Mucosa of descending colon (tissue), 3 donors: ENCODE measurements around the gene SCNN1B. TPM values are rescaled to one million over a fixed set of nuclear protein-coding genes. Genes with fewer than 3 reads are reported as not detected.

Source experiments
- ATAC-seq: fragments of 200-7000 bp; cut with Tn5 transposase; one replicate; pipeline ENCODE4 v1.9.1; 2020; ENCODE audit warnings: mild to moderate bottlenecking, moderate library complexity
- DNase-seq, 3 donors: peaks; one replicate each; pipeline ENCODE4 v3.0.0-alpha.2; 2020
- H3K36me3 ChIP-seq: fragments of 200-600 bp; one replicate; pipeline ENCODE4 v1.8.0; 2021; ENCODE audit warnings: low read depth, mild to moderate bottlenecking
- H3K4me1 ChIP-seq: fragments of 200-600 bp; one replicate; pipeline ENCODE4 v1.8.0; 2021; ENCODE audit warnings: low read depth, mild to moderate bottlenecking
- H3K4me3 ChIP-seq: fragments of 200-600 bp; one replicate; pipeline ENCODE4 v1.8.0; 2021; ENCODE audit warnings: mild to moderate bottlenecking
- H3K9me3 ChIP-seq: fragments of 200-600 bp; one replicate; pipeline ENCODE4 v1.8.0; 2021; ENCODE audit warnings: mild to moderate bottlenecking
- CTCF ChIP-seq: fragments of 200-600 bp; IDR thresholded peaks from one replicate; pipeline ENCODE4 v1.8.0; 2022; ENCODE audit warnings: antibody characterized with exemption, mild to moderate bottlenecking
- intact Hi-C, 2 donors: fragments of 100-400 bp; cut with DNase I in 1 of 2; cut with micrococcal nuclease in 1 of 2; formaldehyde crosslinking; loops; one replicate each; pipeline versions ENCODE4 v1.11.0 to v1.11.1; 2022; cut with DNase I, micrococcal nuclease
- total RNA-seq, 3 donors: library from RNA; stranded (reverse); fragmentation: NEBNext Ultra II Directional in 2 of 3; extraction: Animal tissue kit (Norgen Biotek cat#: 25700) in 2 of 3; gene quantifications; one replicate each; pipeline versions ENCODE4 v1.2.1 to v1.2.4, GENCODE V29; 2021 to 2023
- donor health status: DM: no; HTN: no; CAD: no; lungs with moderate emphysema.
- donor health status: DM: no; HTN: no; CAD: no.
- donor health status: DM: no; HTN: yes; CAD: no.

The SCNN1B gene
- total RNA-seq, 3 donors from 2014 or later, result 164 to 452 (median 204) TPM

GRCh38 chr16:23274968-23275367 is 27.1 kb upstream of the SCNN1B start:
- no peak for TF ChIP-seq CTCF
- DNase-seq, result no peak
- H3K36me3 ChIP-seq, result no peaks in the 10 kb centered on the region
- H3K4me3 ChIP-seq, result no peak overlapping the region
- no peaks in the 10 kb centered on the region for H3K4me1 ChIP-seq
- peak; percentile 82 for ATAC-seq
- intact Hi-C loops, result no loop called here
- no peaks in the 10 kb centered on the region for H3K9me3 ChIP-seq

DNA sequence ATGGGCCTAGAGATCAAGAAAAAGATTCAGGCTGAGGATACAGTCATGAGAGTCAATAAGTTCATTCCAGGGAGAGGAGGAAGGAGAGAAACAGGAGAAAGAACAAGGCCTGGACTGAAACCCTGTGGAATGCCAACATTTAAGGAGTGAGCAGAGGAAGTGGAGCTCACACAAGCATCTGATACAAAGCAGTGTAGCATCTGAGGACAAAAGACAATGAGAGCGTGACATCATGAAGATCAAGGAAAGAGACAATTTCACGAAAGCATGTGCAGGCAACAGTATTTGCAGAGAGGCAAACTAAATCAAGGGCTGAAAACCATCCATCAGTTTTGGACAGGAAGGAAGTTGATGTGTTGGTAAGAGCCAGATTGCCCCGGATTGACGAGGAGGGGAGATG is 25.3 kb upstream of the SCNN1B start:
- no peaks in the 10 kb centered on the region for H3K36me3 ChIP-seq
- intact Hi-C loops, result no loop called here
- DNase-seq, result no peak
- H3K4me3 ChIP-seq, result no peak overlapping the region
- TF ChIP-seq CTCF, result no peak
- H3K4me1 ChIP-seq, result no peaks in the 10 kb centered on the region
- ATAC-seq, result no peak
- no peaks in the 10 kb centered on the region for H3K9me3 ChIP-seq

GRCh38 chr16:23278031-23278430 is 24.1 kb upstream of the SCNN1B start:
- DNase-seq (no peak), ATAC-seq (no peak)
- Histone ChIP-seq H3K9me3 (no peaks in the 10 kb centered on the region), H3K4me3 (no peak overlapping the region), H3K36me3 (no peaks in the 10 kb centered on the region), H3K4me1 (no peaks in the 10 kb centered on the region)
- TF ChIP-seq CTCF, result no peak
- intact Hi-C loops, result no loop called here

DNA sequence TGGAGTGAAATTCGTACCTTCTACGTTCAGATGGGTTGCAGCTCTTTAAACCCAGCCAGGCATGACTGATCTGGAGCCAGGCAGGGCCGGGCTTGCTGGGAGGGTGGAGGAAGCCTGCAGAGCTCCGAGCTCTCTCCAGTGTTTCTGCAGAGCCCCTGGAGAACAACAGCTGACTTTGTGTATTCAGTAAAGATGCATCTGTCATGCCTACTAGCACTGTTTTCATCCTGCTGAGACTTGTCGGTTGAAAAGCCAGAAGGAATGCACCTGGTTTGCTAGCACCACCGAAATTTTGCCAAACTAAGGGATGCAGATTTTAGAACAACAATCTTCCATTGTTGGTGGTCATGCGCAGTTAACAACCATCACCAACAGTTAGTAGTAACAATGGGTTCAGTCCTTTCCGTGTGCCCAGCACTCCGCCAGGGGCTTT is 22.4 kb upstream of the SCNN1B start:
- no peak for TF ChIP-seq CTCF
- no peaks in the 10 kb centered on the region for H3K36me3 ChIP-seq
- H3K4me3 ChIP-seq, result no peak overlapping the region
- DNase-seq (no peak), ATAC-seq (no peak)
- H3K4me1 ChIP-seq, result no peaks in the 10 kb centered on the region
- intact Hi-C loops, result no loop called here
- no peaks in the 10 kb centered on the region for H3K9me3 ChIP-seq

GRCh38 chr16:23280483-23280967 is 21.6 kb upstream of the SCNN1B start:
- ATAC-seq (peak; percentile 51), DNase-seq (no peak)
- Histone ChIP-seq H3K9me3 (no peaks in the 10 kb centered on the region), H3K4me3 (no peak overlapping the region), H3K4me1 (no peaks in the 10 kb centered on the region), H3K36me3 (no peaks in the 10 kb centered on the region)
- no peak for TF ChIP-seq CTCF
- intact Hi-C loops, result no loop called here

DNA sequence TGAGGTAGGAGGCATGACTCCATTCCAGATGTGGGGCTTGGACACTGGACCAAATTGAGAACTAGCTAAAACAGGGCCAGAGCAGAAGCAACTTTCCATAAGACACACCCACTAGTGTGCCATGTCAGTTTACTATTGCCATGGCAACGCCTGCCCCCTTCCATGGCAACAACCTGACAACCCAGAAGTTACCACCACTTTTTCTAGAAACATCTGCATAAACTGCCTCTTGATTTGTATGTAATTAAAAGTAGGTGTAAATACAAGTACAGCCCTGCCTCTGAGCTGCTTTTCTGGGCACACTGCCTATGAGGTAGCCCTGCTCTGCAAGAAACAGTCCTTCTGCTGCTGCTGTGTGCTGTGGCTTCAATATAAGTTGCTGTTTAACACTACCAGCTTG is 19.5 kb upstream of the SCNN1B start:
- no peak for DNase-seq
- no peak overlapping the region for H3K4me3 ChIP-seq
- no peaks in the 10 kb centered on the region for H3K9me3 ChIP-seq
- H3K4me1 ChIP-seq, result no peaks in the 10 kb centered on the region
- H3K36me3 ChIP-seq, result no peaks in the 10 kb centered on the region
- no peak for TF ChIP-seq CTCF
- ATAC-seq, result peak; percentile 62
- intact Hi-C loops, result no loop called here
